ENCODE results near the gene RBMXL2. TPM values are rescaled to one million over a fixed set of nuclear protein-coding genes. Genes with fewer than 3 reads are reported as not detected.

Gene RBMXL2
- total RNA-seq, 1 donor from 2014 or later: not detected

GRCh38 chr11:7116370-7116769 is 27.6 kb downstream of the RBMXL2 start:
- H3K36me3 Mint-ChIP-seq (ENCODE audit: unreplicated experiment): no peaks in the 10 kb centered on the region
- no peak overlapping the region for H3K4me3 Mint-ChIP-seq (ENCODE audit: unreplicated experiment)
- no peak for TF ChIP-seq CTCF (IDR thresholded peaks at IDR 0.05)
- DNase-seq (ENCODE audit: extremely low spot score, unreplicated experiment): no peak
- no peaks in the 10 kb centered on the region for H3K9me3 Mint-ChIP-seq (ENCODE audit: unreplicated experiment)
- H3K27ac Mint-ChIP-seq (ENCODE audit: unreplicated experiment): no peak overlapping the region
- H3K27me3 Mint-ChIP-seq (ENCODE audit: unreplicated experiment): peaks cover 4% of the 10 kb centered on the region
- H3K4me1 Mint-ChIP-seq (ENCODE audit: unreplicated experiment): peaks cover 13% of the 10 kb centered on the region

- Mint-ChIP-seq H3K27me3 (ENCODE audit: unreplicated experiment) (peaks cover 27% of the 10 kb centered on the region), H3K4me1 (ENCODE audit: unreplicated experiment) (no peaks in the 10 kb centered on the region), H3K36me3 (ENCODE audit: unreplicated experiment) (no peaks in the 10 kb centered on the region)
Measured at GRCh38 chr11:7138051-7138450, 49.3 kb downstream of the RBMXL2 start.

More at GRCh38 chr11:7138051-7138450, 49.3 kb downstream of the RBMXL2 start:
- no peak overlapping the region for H3K27ac Mint-ChIP-seq (ENCODE audit: unreplicated experiment)
- no peak overlapping the region for H3K4me3 Mint-ChIP-seq (ENCODE audit: unreplicated experiment)
- no peak for TF ChIP-seq CTCF (IDR thresholded peaks at IDR 0.05)
- H3K9me3 Mint-ChIP-seq (ENCODE audit: unreplicated experiment): no peaks in the 10 kb centered on the region
- no peak for DNase-seq (ENCODE audit: extremely low spot score, unreplicated experiment)

Other genes starting within 250 kb of the RBMXL2 start
- gene OR10A5, start 243.3 kb upstream of the RBMXL2 start, total RNA-seq: not detected in 2 replicates
- not detected in 2 replicates for gene OR10A2, start 225.9 kb upstream of the RBMXL2 start, total RNA-seq
- not detected in 2 replicates for gene OR10A4, start 212.4 kb upstream of the RBMXL2 start, total RNA-seq
- 0.34 TPM in 1 of 2 replicates, not detected in the other for gene OR2D2, start 196.5 kb upstream of the RBMXL2 start, total RNA-seq
- not detected in 2 replicates for gene OR2D3, start 168.0 kb upstream of the RBMXL2 start, total RNA-seq
- gene ZNF215, start 162.6 kb upstream of the RBMXL2 start, total RNA-seq: 1.8 and 2.7 TPM in 2 replicates
- 2.3 and 2.6 TPM in 2 replicates for gene ZNF214, start 68.7 kb upstream of the RBMXL2 start, total RNA-seq
- not detected in 2 replicates for gene NLRP14, start 68.5 kb upstream of the RBMXL2 start, total RNA-seq
- 0.40 and 0.63 TPM in 2 replicates for gene SYT9, start 162.9 kb downstream of the RBMXL2 start, total RNA-seq